Measurements from ENCODE around the gene PHF14. TPM values are rescaled to one million over a fixed set of nuclear protein-coding genes. Genes with fewer than 3 reads are reported as not detected.

Gene PHF14
- total RNA-seq, 1 experiment from 2014 or later = 50.8 TPM

DNA sequence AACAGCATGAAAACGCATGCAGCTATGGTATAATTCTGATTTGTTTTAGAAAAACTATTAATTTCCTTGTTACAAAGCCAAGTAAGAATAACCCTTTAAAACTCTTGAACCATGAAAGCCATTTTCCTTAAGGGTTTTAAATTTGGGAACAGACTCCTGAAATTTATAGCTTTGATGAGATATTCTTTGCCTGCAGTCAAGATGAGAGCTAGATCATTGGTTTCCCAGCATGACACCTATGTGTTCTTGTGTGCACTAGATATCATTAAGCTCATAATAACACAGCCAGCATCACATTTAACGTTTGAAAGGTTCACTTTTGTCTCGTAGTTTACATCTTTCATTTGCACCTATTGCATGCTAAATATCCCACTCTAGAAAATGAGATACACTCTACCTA, 202.2 kb downstream of the PHF14 start:
- no peak overlapping the region for H2BK120ac ChIP-seq (ENCODE audit: low read depth, low read length, poor library complexity, severe bottlenecking)
- H2BK5ac ChIP-seq (ENCODE audit: insufficient read length, low read length) = no peak overlapping the region
- Mint-ChIP-seq H3K4me3 (no peak overlapping the region), H3K27me3 (ENCODE audit: low read depth) (peaks cover 22% of the 10 kb centered on the region), H3K27ac (no peak overlapping the region), H3K36me3 (ENCODE audit: insufficient read depth in 1 of 3, low read depth in 3 of 3) (no peaks in the 10 kb centered on the region), H3K4me1 (no peaks in the 10 kb centered on the region), H3K9me3 (peaks cover 2 to 3% of the 10 kb centered on the region in 2 experiments; a peak in 2 of 5 replicates)
- H2BK12ac ChIP-seq (ENCODE audit: insufficient read length, low read depth, low read length) = no peak overlapping the region
- no peak overlapping the region for H3K23ac ChIP-seq (ENCODE audit: insufficient read length, low read depth, low read length)
- no peak overlapping the region for H4K5ac ChIP-seq (ENCODE audit: insufficient read length, low read depth, low read length)
- no peaks in the 10 kb centered on the region for H3K27me3 ChIP-seq (ENCODE audit: insufficient read depth, low read length)
- H3K18ac ChIP-seq (ENCODE audit: insufficient read length, low read depth, low read length) = no peak overlapping the region
- no peak overlapping the region for H4K8ac ChIP-seq (replicated peaks; ENCODE audit: insufficient read length, low read depth, low read length)
- no peak overlapping the region for H3K4me2 ChIP-seq (ENCODE audit: insufficient read depth, insufficient read length, low read length)
- TF ChIP-seq, protein P1, sequence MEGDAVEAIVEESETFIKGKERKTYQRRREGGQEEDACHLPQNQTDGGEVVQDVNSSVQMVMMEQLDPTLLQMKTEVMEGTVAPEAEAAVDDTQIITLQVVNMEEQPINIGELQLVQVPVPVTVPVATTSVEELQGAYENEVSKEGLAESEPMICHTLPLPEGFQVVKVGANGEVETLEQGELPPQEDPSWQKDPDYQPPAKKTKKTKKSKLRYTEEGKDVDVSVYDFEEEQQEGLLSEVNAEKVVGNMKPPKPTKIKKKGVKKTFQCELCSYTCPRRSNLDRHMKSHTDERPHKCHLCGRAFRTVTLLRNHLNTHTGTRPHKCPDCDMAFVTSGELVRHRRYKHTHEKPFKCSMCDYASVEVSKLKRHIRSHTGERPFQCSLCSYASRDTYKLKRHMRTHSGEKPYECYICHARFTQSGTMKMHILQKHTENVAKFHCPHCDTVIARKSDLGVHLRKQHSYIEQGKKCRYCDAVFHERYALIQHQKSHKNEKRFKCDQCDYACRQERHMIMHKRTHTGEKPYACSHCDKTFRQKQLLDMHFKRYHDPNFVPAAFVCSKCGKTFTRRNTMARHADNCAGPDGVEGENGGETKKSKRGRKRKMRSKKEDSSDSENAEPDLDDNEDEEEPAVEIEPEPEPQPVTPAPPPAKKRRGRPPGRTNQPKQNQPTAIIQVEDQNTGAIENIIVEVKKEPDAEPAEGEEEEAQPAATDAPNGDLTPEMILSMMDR (conservative IDR thresholded peaks at IDR 0.05) = no peak
- no CpG with 5 or more reads among the region's 3 CpGs for WGBS (ENCODE audit: extremely low coverage, insufficient read length, low lambda C conversion rate)
- H4K20me1 ChIP-seq (ENCODE audit: control insufficient read depth, insufficient read depth, insufficient read length) = no peaks in the 10 kb centered on the region
- H3K4me1 ChIP-seq (ENCODE audit: insufficient read depth, low read length) = no peaks in the 10 kb centered on the region
- H3T11ph ChIP-seq (ENCODE audit: low read length) = no peak overlapping the region
- no peak overlapping the region for H3K56ac ChIP-seq (ENCODE audit: insufficient read length, low read depth, low read length)
- H2AFZ ChIP-seq (ENCODE audit: low read length) = no peak overlapping the region
- no peak for DNase-seq
- no peak overlapping the region for H4K91ac ChIP-seq (ENCODE audit: insufficient read length, low read depth, low read length)
- H3K23me2 ChIP-seq (ENCODE audit: insufficient read length, low read depth, low read length, poor library complexity, severe bottlenecking) = no peaks in the 10 kb centered on the region
- H2BK20ac ChIP-seq (ENCODE audit: low read depth, low read length, poor library complexity, severe bottlenecking) = no peak overlapping the region
- no peak overlapping the region for H3K14ac ChIP-seq (ENCODE audit: insufficient read depth, low read length)
- H3K27ac ChIP-seq (ENCODE audit: insufficient read length, low read depth, low read length) = no peak overlapping the region
- no peak overlapping the region for H3K4ac ChIP-seq (ENCODE audit: low read depth, low read length)
- H2BK15ac ChIP-seq (ENCODE audit: low read depth, low read length) = no peak overlapping the region
- no peak overlapping the region for H2AK5ac ChIP-seq (ENCODE audit: insufficient read length, low read length)
- H3K79me2 ChIP-seq (ENCODE audit: insufficient read depth, low read length) = no peaks in the 10 kb centered on the region
- no peaks in the 10 kb centered on the region for H3K79me1 ChIP-seq (ENCODE audit: insufficient read depth, low read depth, low read length, poor library complexity, severe bottlenecking)
- H3K9me3 ChIP-seq (ENCODE audit: control insufficient read depth, low read depth, low read length) = no peaks in the 10 kb centered on the region
- no peak overlapping the region for H3K9ac ChIP-seq (ENCODE audit: extremely low read depth, insufficient read length, low read length)

Measured in H9 (cell line).